Hematopoietic multipotent progenitor cell treated with erythropoietin and hydrocortisone succinate and interleukin-3 and kit ligand, for 15 days (in vitro differentiated cells): ENCODE results near the gene LTBP3.
A peak's percentile ranks its signal among the peaks of the same experiment; 100 is the strongest.

Experiments
- DNase-seq: peaks from one replicate; pipeline ENCODE4 v3.0.0-alpha.2; 2015; ENCODE audit warnings: low spot score

The LTBP3 gene

GRCh38 chr11:65493367-65494176 lies 64.6 kb downstream of the LTBP3 start:
- DNase-seq = no peak

- DNase-seq = peak; percentile 74
Measured at GRCh38 chr11:65492637-65493366, 65.4 kb downstream of the LTBP3 start.

GRCh38 chr11:65492387-65492636 lies 65.8 kb downstream of the LTBP3 start:
- no peak for DNase-seq

DNA sequence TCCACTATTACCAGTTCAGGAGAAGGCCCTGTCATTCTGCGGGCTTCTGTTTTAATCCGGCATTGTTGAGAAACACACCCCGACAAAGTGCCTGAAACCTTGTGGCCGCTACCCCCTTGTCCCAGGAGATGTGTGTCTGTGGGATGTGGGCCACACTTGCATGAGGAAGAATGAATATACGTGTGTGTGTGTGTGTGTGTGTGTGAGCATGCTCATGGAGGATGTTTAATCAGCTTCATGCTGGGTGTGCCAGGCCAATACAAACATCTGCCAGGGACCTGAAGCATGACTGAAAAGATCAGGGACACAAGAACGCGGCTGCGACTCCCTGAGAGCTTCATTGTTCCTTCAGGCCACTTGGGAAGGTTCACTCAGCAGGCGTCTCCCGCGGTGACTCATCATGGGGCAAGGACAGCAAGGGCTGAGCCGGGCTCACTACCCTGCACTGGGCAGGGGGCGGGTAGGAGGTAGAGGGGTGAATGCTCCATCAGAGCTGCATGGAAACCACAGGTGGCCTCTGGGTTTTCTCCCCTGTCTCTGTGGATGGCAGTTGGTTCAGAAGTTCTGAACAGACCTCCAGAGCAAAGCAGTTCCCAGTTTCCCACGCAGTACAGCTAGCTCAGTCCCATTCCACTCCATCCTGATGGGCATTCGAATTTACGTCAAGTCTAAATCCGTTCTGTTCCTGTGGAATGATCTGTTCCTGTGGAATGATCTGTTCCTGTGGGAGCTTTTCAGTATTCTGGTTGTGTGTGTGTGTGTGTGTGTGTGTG lies 66.4 kb downstream of the LTBP3 start:
- DNase-seq = peak; percentile 58

- DNase-seq = no peak
Measured at GRCh38 chr11:65491163-65491465, 67.0 kb downstream of the LTBP3 start.

DNA sequence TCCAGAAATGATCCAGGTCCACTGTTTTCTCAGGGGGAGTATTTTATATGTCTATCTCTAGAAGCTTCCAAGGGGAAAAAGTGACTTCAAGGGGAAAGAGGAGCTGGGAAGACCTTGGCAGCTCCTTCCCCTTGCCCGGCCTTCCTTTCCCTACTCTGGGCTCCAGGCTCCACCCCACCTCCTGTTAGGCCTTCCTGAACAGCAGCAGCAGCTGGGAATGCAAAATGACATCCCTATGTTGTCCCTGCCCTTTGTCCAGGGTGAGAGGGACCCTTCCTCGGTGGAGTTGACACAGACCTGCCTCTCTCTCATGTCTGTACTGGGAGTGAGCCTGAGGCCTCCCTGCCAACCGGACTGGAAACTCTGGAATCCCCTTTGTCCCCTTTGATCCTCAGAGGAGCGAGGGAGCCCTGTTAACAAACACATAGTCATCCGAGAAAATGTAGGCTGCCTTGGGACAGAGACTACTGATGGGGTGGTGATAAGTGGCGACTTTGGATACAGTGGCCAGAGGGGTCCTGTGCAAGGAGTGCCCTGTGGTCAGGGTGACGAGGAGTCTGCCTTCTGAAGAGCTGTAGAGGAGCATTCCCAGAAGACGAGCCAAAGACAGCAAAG lies 68.3 kb downstream of the LTBP3 start:
- no peak for DNase-seq

DNA sequence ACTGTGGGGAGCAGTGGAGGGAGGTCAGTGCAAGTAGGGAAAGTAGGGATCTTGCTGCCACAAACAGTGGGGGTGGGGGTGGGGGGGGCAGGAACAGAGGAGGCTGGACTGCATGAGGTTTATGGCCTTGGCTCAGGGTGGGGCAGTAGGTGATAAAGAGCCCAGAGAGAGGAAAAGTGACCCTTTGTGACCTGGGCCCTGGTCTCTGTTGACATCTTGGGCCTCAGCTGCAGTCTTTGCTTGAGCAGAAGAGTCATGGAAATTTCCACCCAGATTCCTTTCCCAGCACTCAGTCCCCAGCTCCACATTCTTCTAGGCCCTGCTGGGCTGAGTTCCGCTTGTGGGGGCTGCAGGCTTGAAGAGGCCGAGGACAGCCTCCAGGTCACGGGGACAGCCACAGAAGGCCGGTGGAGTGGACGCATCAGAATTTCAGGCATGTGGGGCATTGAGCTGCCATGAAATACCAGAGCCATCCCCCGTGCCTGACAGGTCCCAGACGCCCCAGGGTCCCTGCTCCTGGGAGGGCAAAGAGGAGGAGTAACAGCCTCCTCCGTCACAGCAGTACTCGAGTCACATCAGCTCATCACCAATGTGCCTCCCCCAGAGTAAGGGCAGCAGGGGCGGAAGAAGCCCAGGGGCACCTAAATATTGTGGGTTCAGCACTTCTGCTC lies 69.0 kb downstream of the LTBP3 start:
- no peak for DNase-seq
